PC-9 (cell line): ENCODE measurements around the gene KIR2DL4. TPM values are rescaled to one million over a fixed set of nuclear protein-coding genes. Genes with fewer than 3 reads are reported as not detected.
"Not testable (repeated sequence)": the region's sequence is repeated elsewhere in the genome, so short reads cannot be mapped to it uniquely, and the experiment has no call there.

Experiments used
- Bru-seq: library from RNA; stranded (reverse); fragments of 400-500 nt; gene quantifications from one replicate; lab custom pipeline; 2021; lab: Mats Ljungman, UMichigan
- BruChase-seq, 2 experiments: library from RNA; stranded (reverse); fragments of 400-500 nt; gene quantifications; one replicate each; lab custom pipeline; 2021; lab: Mats Ljungman, UMichigan
- BruUV-seq: library from RNA; stranded (reverse); fragments of 400-500 nt; replicated peaks from 2 replicates; lab custom pipeline; 2021; lab: Mats Ljungman, UMichigan
- CTCF ChIA-PET: fragments of 300-600 bp; sonication (Branson Sonifier 250); formaldehyde crosslinking; loops from one replicate; lab custom pipeline; 2022; ENCODE audit warnings: antibody characterized with exemption; lab: Charles Lee
- POLR2A ChIA-PET: fragments of 300-600 bp; sonication (Branson Sonifier 250); formaldehyde crosslinking; loops from one replicate; lab custom pipeline; 2022; ENCODE audit warnings: antibody characterized with exemption; ENCODE audit not compliant: unreplicated experiment; lab: Charles Lee
- DNase-seq, 2 experiments: peaks; one replicate each; pipeline versions ENCODE4 v3.0.0 to v3.0.0-alpha.2; 2015 to 2022; ENCODE audit warnings: mixed read lengths in 1 of 2
- H2AFZ ChIP-seq: fragments of 200-600 bp; sonication (generic); 2 replicates; pipeline ENCODE4 v1.8.1; 2017; ENCODE audit warnings: antibody characterized with exemption
- H3F3A ChIP-seq: fragments of 200-600 bp; sonication (generic); 2 replicates; pipeline ENCODE4 v1.8.1; 2017; ENCODE audit warnings: antibody characterized with exemption, mild to moderate bottlenecking, low read depth; ENCODE audit not compliant: insufficient read depth
- H3K27ac ChIP-seq: fragments of 200-600 bp; sonication (generic); 2 replicates; pipeline ENCODE4 v1.6.1; 2016; ENCODE audit warnings: mixed run types
- H3K27me3 ChIP-seq: fragments of 200-600 bp; sonication (generic); 2 replicates; pipeline ENCODE4 v1.6.1; 2016; ENCODE audit warnings: low read depth, mixed run types; ENCODE audit not compliant: insufficient read depth
- H3K36me3 ChIP-seq: fragments of 200-600 bp; sonication (generic); 2 replicates; pipeline ENCODE4 v1.6.1; 2016; ENCODE audit warnings: low read depth, mixed run types
- H3K4me1 ChIP-seq: fragments of 200-600 bp; sonication (generic); replicated peaks from 2 replicates; pipeline ENCODE4 v1.6.1; 2016; ENCODE audit warnings: mixed run types; ENCODE audit not compliant: insufficient read depth
- H3K4me2 ChIP-seq: fragments of 200-600 bp; sonication (generic); 2 replicates; pipeline ENCODE4 v1.6.1; 2017; ENCODE audit warnings: mixed run types
- H3K4me3 ChIP-seq: fragments of 200-600 bp; sonication (generic); 2 replicates; pipeline ENCODE4 v1.6.1; 2016; ENCODE audit warnings: mixed run types
- H3K79me2 ChIP-seq: fragments of 200-600 bp; sonication (generic); 2 replicates; pipeline ENCODE4 v1.6.1; 2017; ENCODE audit warnings: low read depth, mixed run types
- H3K9me2 ChIP-seq: fragments of 200-600 bp; sonication (generic); 2 replicates; pipeline ENCODE4 v1.8.1; 2017; ENCODE audit warnings: mild to moderate bottlenecking; ENCODE audit not compliant: insufficient read depth
- H3K9me3 ChIP-seq: fragments of 200-600 bp; sonication (generic); 2 replicates; pipeline ENCODE4 v1.8.1; 2016; ENCODE audit warnings: low read depth; ENCODE audit not compliant: insufficient read depth
- H4K20me1 ChIP-seq: fragments of 200-600 bp; sonication (generic); 2 replicates; pipeline ENCODE4 v1.8.1; 2017; ENCODE audit not compliant: insufficient read depth
- EZH2 ChIP-seq: fragments of 200-600 bp; sonication (generic); IDR thresholded peaks from 2 replicates; pipeline ENCODE4 v1.8.0; 2017; ENCODE audit warnings: antibody characterized with exemption, low read depth
- intact Hi-C: fragments of 100-400 bp; cut with micrococcal nuclease; formaldehyde crosslinking; loops from one replicate; pipeline ENCODE4 v1.10.0; 2022; ENCODE audit not compliant: unreplicated experiment
- long read RNA-seq: library from polyadenylated mRNA; stranded (forward); transcript quantifications from one replicate; pipeline ENCODE4 v2.0.0, GENCODE V29; 2022
- total RNA-seq: library from RNA; stranded (reverse); gene quantifications from 2 replicates; pipeline ENCODE4 v1.2.3, GENCODE V29; 2021
- TF ChIP-seq, protein P1 (sequence below): fragments of 200-600 bp; sonication (generic); conservative IDR thresholded peaks from 2 replicates; pipeline ENCODE4 v1.6.1; 2017; ENCODE audit warnings: mixed run types, antibody characterized with exemption, mild to moderate bottlenecking, moderate library complexity

KIR2DL4 gene
- not detected in 2 replicates for total RNA-seq
- not detected for Bru-seq, nascent RNA
- not detected for BruChase-seq, experiment 1, labeled RNA remaining after a 2-hour chase
- BruChase-seq, experiment 2, labeled RNA remaining after a 6-hour chase: not detected
- long read RNA-seq: 0 reads

DNA sequence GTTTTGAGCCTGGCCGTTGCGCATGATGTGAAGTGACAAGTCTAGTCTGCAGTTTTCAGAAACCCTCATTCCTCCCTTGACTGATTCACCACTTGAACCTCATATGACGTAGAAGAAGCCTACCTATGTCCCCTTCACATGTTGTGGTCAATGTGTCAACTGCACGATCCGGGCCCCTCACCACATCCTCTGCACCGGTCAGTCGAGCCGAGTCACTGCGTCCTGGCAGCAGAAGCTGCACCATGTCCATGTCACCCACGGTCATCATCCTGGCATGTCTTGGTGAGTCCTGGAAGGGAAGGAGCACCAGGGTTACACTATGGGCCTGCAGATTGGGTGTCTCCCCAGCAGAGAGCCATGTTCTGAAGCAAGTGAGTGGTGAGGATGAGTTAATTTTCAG lies at the start of gene KIR2DL4:
TSS of gene KIR2DL4 (plus strand) at position 201 of the 400 bp plus-strand sequence. CDS start at position 243, 42 bp downstream.
- no TSS peak for BruUV-seq
- DNase-seq: no peak
- Histone ChIP-seq H3K79me2 (no peaks in the 10 kb centered on the region), H3K27ac (no peak within 1 kb of the TSS), H3F3A (no peaks in the 10 kb centered on the region), H3K27me3 (peaks cover 77% of the 10 kb centered on the region), H4K20me1 (no peaks in the 10 kb centered on the region), H3K9me3 (no peaks in the 10 kb centered on the region), H3K4me2 (no peak within 1 kb of the TSS), H3K4me1 (no peaks in the 10 kb centered on the region), H3K36me3 (no peaks in the 10 kb centered on the region), H3K9me2 (no peaks in the 10 kb centered on the region), H2AFZ (no peak within 1 kb of the TSS), H3K4me3 (no peak within 1 kb of the TSS)
- TF ChIP-seq, protein P1, sequence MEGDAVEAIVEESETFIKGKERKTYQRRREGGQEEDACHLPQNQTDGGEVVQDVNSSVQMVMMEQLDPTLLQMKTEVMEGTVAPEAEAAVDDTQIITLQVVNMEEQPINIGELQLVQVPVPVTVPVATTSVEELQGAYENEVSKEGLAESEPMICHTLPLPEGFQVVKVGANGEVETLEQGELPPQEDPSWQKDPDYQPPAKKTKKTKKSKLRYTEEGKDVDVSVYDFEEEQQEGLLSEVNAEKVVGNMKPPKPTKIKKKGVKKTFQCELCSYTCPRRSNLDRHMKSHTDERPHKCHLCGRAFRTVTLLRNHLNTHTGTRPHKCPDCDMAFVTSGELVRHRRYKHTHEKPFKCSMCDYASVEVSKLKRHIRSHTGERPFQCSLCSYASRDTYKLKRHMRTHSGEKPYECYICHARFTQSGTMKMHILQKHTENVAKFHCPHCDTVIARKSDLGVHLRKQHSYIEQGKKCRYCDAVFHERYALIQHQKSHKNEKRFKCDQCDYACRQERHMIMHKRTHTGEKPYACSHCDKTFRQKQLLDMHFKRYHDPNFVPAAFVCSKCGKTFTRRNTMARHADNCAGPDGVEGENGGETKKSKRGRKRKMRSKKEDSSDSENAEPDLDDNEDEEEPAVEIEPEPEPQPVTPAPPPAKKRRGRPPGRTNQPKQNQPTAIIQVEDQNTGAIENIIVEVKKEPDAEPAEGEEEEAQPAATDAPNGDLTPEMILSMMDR: no peak
- TF ChIP-seq EZH2: no peak
- intact Hi-C loops: no loop called here
- POLR2A ChIA-PET: no interaction called here
- CTCF ChIA-PET: no interaction called here

GRCh38 chr19:54756204-54757110 lies 47.0 kb upstream of the KIR2DL4 start:
- H3K27me3 ChIP-seq, H2AFZ ChIP-seq, H3K4me1 ChIP-seq, H3K79me2 ChIP-seq, H3K9me2 ChIP-seq, intact Hi-C loops, BruUV-seq, H3K4me3 ChIP-seq, H3K4me2 ChIP-seq, H3F3A ChIP-seq, H4K20me1 ChIP-seq, H3K27ac ChIP-seq, H3K9me3 ChIP-seq, DNase-seq, H3K36me3 ChIP-seq, POLR2A ChIA-PET, CTCF ChIA-PET: not testable (repeated sequence)

- H3K9me3 ChIP-seq, H3F3A ChIP-seq, intact Hi-C loops, H3K36me3 ChIP-seq, CTCF ChIA-PET, H3K79me2 ChIP-seq, H3K4me1 ChIP-seq, BruUV-seq, H3K27ac ChIP-seq, POLR2A ChIA-PET, DNase-seq, H3K9me2 ChIP-seq, H2AFZ ChIP-seq, H3K4me3 ChIP-seq, H4K20me1 ChIP-seq, H3K4me2 ChIP-seq: not testable (repeated sequence)
- peaks cover 18% of the 10 kb centered on the region for H3K27me3 ChIP-seq
Observed at GRCh38 chr19:54758577-54758976, 44.8 kb upstream of the KIR2DL4 start.

- H3K4me2 ChIP-seq, H3F3A ChIP-seq, H3K9me3 ChIP-seq, intact Hi-C loops, CTCF ChIA-PET, H3K79me2 ChIP-seq, H3K36me3 ChIP-seq, H3K4me1 ChIP-seq, DNase-seq, H3K9me2 ChIP-seq, POLR2A ChIA-PET, H3K27ac ChIP-seq, H4K20me1 ChIP-seq, H2AFZ ChIP-seq, BruUV-seq, H3K4me3 ChIP-seq: not testable (repeated sequence)
- peaks cover 30% of the 10 kb centered on the region for H3K27me3 ChIP-seq
Observed at GRCh38 chr19:54764219-54764618, 39.2 kb upstream of the KIR2DL4 start.

DNA sequence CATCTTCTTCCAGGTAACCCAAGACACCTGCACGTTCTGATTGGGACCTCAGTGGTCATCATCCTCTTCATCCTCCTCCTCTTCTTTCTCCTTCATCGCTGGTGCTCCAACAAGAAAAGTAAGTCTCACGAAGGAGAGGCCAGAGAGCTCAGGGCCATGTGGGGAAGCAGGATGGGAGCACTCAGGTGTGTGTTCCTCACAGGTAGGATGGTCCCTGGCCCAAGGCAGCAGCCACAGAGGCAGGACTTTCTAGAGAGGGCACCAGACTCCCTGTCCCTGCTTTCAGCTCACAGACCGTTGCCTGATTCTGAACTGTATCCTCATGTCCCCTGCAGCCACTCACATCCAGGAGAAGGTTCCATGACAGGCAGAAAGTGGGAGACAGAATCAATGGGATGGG lies 36.9 kb upstream of the KIR2DL4 start:
- POLR2A ChIA-PET, BruUV-seq: not testable (repeated sequence)

GRCh38 chr19:54769646-54770045 lies 33.8 kb upstream of the KIR2DL4 start, which contains the start of gene KIR2DL1:
Gene KIR2DL1 (plus strand): TSS chr19:54769793. CDS start chr19:54769851, 58 bp downstream.
- intact Hi-C loops, H3F3A ChIP-seq, H2AFZ ChIP-seq, H3K36me3 ChIP-seq, H3K79me2 ChIP-seq, H3K4me1 ChIP-seq, H4K20me1 ChIP-seq, H3K4me2 ChIP-seq, POLR2A ChIA-PET, BruUV-seq, H3K4me3 ChIP-seq, H3K9me3 ChIP-seq, H3K27ac ChIP-seq, H3K9me2 ChIP-seq, DNase-seq, CTCF ChIA-PET: not testable (repeated sequence)
- peaks cover 21% of the 10 kb centered on the region; the same call in 1 of the 2 replicates for H3K27me3 ChIP-seq

More for the DNA sequence above, 36.9 kb upstream of the KIR2DL4 start:
- H3K9me2 ChIP-seq, H3K4me2 ChIP-seq, H3K4me1 ChIP-seq, H3F3A ChIP-seq, H3K9me3 ChIP-seq, H4K20me1 ChIP-seq, H3K36me3 ChIP-seq, H2AFZ ChIP-seq, H3K27ac ChIP-seq, intact Hi-C loops, CTCF ChIA-PET, DNase-seq, H3K4me3 ChIP-seq, H3K79me2 ChIP-seq: not testable (repeated sequence)
- H3K27me3 ChIP-seq: peaks cover 31% of the 10 kb centered on the region
